ENCODE data around the gene SERTAD4.

SERTAD4 gene

GRCh38 chr1:210233495-210234328 is 1.1 kb downstream of the SERTAD4 start:
- peak; percentile 73 for DNase-seq

- no peak for DNase-seq
Observed at GRCh38 chr1:210234329-210234757, 1.7 kb downstream of the SERTAD4 start.

- DNase-seq: no peak
Observed at GRCh38 chr1:210235363-210236053, 2.9 kb downstream of the SERTAD4 start.

GRCh38 chr1:210236386-210236839 is 3.8 kb downstream of the SERTAD4 start:
- no peak for DNase-seq

- peak; percentile 92 for DNase-seq
Observed at GRCh38 chr1:210236840-210237409, 4.3 kb downstream of the SERTAD4 start.

- DNase-seq: no peak
Observed at GRCh38 chr1:210237479-210237878, 4.9 kb downstream of the SERTAD4 start.

GRCh38 chr1:210237981-210238380 is 5.4 kb downstream of the SERTAD4 start:
- DNase-seq: no peak

- no peak for DNase-seq
Observed at GRCh38 chr1:210239349-210240111, 6.9 kb downstream of the SERTAD4 start.

- DNase-seq: no peak
Observed at GRCh38 chr1:210241121-210241520, 8.5 kb downstream of the SERTAD4 start.

GRCh38 chr1:210244746-210245367 is 12.3 kb downstream of the SERTAD4 start:
- DNase-seq: no peak

GRCh38 chr1:210246447-210246846 is 13.9 kb downstream of the SERTAD4 start:
- no peak for DNase-seq

GRCh38 chr1:210248341-210248740 is 15.7 kb downstream of the SERTAD4 start:
- no peak for DNase-seq

GRCh38 chr1:210250665-210250997 is 18.0 kb downstream of the SERTAD4 start:
- peak; percentile 80 for DNase-seq

- peak; percentile 84 for DNase-seq
Observed at GRCh38 chr1:210250998-210251679, 18.5 kb downstream of the SERTAD4 start.

- DNase-seq: no peak
Observed at GRCh38 chr1:210251680-210252490, 19.3 kb downstream of the SERTAD4 start.

- no peak for DNase-seq
Observed at GRCh38 chr1:210252621-210253051, 20.0 kb downstream of the SERTAD4 start.

GRCh38 chr1:210254298-210254697 is 21.7 kb downstream of the SERTAD4 start:
- no peak for DNase-seq

GRCh38 chr1:210257698-210258529 is 25.3 kb downstream of the SERTAD4 start:
- no peak for DNase-seq

GRCh38 chr1:210259561-210259960 is 27.0 kb downstream of the SERTAD4 start:
- DNase-seq: no peak

GRCh38 chr1:210260096-210260495 is 27.5 kb downstream of the SERTAD4 start:
- DNase-seq: no peak

Measured in left hindlimb (tissue), 1 donor.